H1 (cell line): Measurements from ENCODE around the gene NOTUM. TPM values are rescaled to one million over a fixed set of nuclear protein-coding genes. Genes with fewer than 3 reads are reported as not detected.

Experiments used
- CHD7 ChIP-seq: fragments of 300-600 bp; sonication (generic); IDR thresholded peaks from 2 replicates; pipeline ENCODE4 v1.7.1; 2012; ENCODE audit warnings: low read length, moderate library complexity, mild to moderate bottlenecking, inconsistent platforms; ENCODE audit not compliant: insufficient replicate concordance
- CREB1 ChIP-seq: IDR thresholded peaks from 2 replicates; pipeline ENCODE4 v1.6.1; 2012; ENCODE audit warnings: inconsistent platforms
- EP300 ChIP-seq, 2 experiments: IDR thresholded peaks; 1 replicate in 1 of 2; 2 replicates in 1 of 2; pipeline ENCODE4 v1.6.1; 2011 to 2012; ENCODE audit warnings: low read depth in 2 of 2, low read length in 2 of 2, mild to moderate bottlenecking in 2 of 2, borderline replicate concordance in 1 of 2, inconsistent platforms in 1 of 2, moderate library complexity in 1 of 2
- HDAC2 ChIP-seq, 2 experiments: fragments of 300-600 bp in 1 of 2; sonication (generic) in 1 of 2; IDR thresholded peaks; 2 replicates each; pipeline ENCODE4 v1.6.1; 2011 to 2012; ENCODE audit warnings: low read depth in 2 of 2, low read length in 2 of 2, mild to moderate bottlenecking in 2 of 2, moderate library complexity in 2 of 2, borderline replicate concordance in 1 of 2, inconsistent platforms in 1 of 2
- KDM5A ChIP-seq: fragments of 200-600 bp; IDR thresholded peaks from 2 replicates; pipeline ENCODE4 v1.7.1; 2012; ENCODE audit warnings: mild to moderate bottlenecking, low read length, inconsistent platforms, mixed read lengths
- NRF1 ChIP-seq: IDR thresholded peaks from 2 replicates; pipeline ENCODE4 v1.6.1; 2011; ENCODE audit warnings: mild to moderate bottlenecking, low read depth, low read length, improper control_type of control experiment
- SP1 ChIP-seq: IDR thresholded peaks from 2 replicates; pipeline ENCODE4 v1.6.1; 2011; ENCODE audit warnings: low read depth, low read length
- TAF1 ChIP-seq: IDR thresholded peaks from 2 replicates; pipeline ENCODE4 v1.6.1; 2011; ENCODE audit warnings: mild to moderate bottlenecking, low read depth, low read length
- TAF7 ChIP-seq: optimal IDR thresholded peaks from 2 replicates; pipeline ENCODE3; 2011; ENCODE audit warnings: low read depth, mild to moderate bottlenecking, inconsistent platforms, low read length, moderate library complexity, borderline replicate concordance
- polyA plus RNA-seq, 7 experiments: library from polyadenylated mRNA; depleted of rRNA in 3 of 7; stranded (reverse) in 5 of 7; unstranded in 2 of 7; fragments of >200 nt in 5 of 7; fragments of 200-250 nt in 2 of 7; gene quantifications; 1 replicate in 5 of 7; 2 replicates in 1 of 7; 4 replicates in 1 of 7; pipeline versions ENCODE4 v1.2.1 to v1.2.3, GENCODE V29; 2011 to 2013; ENCODE audit warnings: missing spikeins in 2 of 7, mixed read lengths in 2 of 7
- total RNA-seq: library from RNA; stranded (reverse); fragmentation: NEBNext Ultra II Directional; extraction: Animal tissue kit (Norgen Biotek cat#: 25700); gene quantifications from 2 replicates; pipeline ENCODE4 v1.2.1, GENCODE V29; 2021

The NOTUM gene
- total and polyA plus RNA-seq, 2 of the 8 experiments (the other 6 are each of a cell fraction or from before 2014, with no cell fraction given): 0.45 to 0.76 TPM

- TF ChIP-seq CHD7 (no peak), CREB1 (no peak; the same call in 1 of the 2 replicates), TAF1 (no peak), TAF7 (no peak), NRF1 (no peak), SP1 (0 out of 2 replicates have a peak, but pooled peaks have one; percentile 21), KDM5A (no peak), EP300 (IDR thresholded peaks at IDR 0.05; ENCODE audit: borderline replicate concordance in 1 of 2, low read depth in 2 of 2, low read length in 2 of 2) (peak in 1 of 2 experiments; percentile 43; a peak in 1 of 3 replicates), HDAC2 (IDR thresholded peaks at IDR 0.05; ENCODE audit: borderline replicate concordance in 1 of 2, low read depth in 2 of 2, low read length in 2 of 2) (no peak)
Measured at GRCh38 chr17:81967533-81968395, 6.8 kb upstream of the NOTUM start (continued).
